ENCODE data around the gene YEATS4.

Gene YEATS4

DNA sequence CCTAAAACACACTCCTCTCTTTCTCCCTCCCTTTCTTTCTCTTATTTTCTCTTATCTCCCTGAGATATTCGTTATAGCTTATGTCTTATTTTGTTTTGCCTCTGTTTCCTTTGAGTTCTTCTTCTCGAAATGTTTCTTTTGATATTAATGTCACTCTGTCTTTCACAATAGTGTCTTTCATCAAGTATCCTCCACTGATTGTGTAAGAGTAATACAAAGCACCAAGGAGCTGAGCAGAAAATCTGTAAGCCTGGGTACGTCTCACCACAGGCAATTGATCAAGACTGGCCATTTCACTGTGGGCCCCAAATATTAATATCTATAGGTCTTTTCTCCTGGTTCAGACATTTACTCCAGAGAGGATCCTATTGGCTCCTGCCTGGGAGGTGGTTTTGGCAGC lies 16.2 kb upstream of the YEATS4 start:
- DNase-seq, result no peak

DNA sequence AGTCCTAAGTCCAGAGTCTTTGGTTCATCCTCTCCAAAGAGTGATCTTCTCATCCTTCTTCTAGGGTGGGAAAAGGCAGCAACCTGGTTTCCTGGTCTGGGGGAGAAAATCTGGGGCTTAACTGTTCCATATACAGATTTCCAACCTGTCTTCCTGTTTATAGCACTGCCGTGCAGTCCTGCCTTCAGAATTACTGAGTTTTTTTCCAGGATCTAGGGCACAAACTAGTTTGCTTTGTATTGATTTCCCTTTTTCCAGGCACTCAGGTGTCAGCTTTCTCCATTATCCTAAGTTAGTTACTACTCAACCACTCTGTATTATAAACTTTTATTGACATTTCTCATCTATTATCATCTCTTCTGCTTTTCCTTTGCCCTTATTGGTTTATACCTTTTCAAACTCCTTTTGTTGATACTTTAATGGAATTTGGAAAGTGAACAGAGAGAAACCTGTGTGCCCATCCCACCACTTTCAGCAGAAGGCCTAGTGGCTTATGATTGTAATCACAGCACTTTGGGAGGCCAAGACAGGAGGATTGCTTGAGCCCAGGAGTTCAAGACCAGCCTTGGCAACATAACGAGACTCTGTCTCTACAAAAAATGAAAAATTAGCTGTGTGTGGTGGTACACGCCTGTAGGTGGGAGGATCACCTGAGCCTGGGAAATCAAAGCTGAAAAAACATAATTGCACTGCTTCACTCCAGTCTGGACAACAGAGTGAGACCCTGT lies 15.5 kb upstream of the YEATS4 start:
- DNase-seq, result no peak

DNA sequence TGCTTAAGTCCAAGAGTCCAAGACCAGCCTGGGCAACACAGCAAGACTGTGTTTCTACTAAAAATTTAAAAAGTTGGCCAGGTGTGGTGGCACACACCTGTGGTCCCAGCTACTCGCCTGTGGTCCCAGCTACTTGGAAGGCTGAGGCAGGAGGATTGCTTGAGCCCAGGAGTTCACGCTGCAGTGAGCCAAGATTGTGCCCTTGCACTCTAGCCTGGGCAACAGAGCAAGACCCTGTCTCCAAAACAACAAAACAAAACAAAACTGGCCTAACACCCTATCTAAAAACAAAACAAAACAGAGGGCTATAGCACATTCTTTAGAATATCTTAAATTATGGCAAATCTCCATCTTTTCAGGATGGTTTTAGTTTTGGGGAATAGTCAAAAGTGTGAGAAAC lies 14.5 kb upstream of the YEATS4 start:
- no peak for DNase-seq

DNA sequence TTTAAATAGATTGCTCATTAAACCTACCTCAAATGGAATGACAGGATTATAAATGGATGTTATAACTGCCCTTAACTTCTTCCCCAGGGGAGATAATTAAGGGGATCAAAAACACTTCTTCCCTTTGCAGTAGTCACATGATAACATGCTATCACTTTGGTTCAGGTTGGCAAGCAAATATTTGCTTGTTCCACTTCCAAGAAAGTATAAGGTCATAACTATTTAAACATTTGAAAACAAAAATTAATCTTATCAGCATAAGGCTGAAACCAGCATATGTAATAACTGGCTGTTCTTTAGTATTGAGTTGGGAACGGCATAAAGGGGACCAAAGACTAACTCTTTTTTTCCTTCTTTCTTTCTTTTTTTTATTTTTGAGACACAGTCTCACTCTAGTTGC lies 13.8 kb upstream of the YEATS4 start:
- no peak for DNase-seq

DNA sequence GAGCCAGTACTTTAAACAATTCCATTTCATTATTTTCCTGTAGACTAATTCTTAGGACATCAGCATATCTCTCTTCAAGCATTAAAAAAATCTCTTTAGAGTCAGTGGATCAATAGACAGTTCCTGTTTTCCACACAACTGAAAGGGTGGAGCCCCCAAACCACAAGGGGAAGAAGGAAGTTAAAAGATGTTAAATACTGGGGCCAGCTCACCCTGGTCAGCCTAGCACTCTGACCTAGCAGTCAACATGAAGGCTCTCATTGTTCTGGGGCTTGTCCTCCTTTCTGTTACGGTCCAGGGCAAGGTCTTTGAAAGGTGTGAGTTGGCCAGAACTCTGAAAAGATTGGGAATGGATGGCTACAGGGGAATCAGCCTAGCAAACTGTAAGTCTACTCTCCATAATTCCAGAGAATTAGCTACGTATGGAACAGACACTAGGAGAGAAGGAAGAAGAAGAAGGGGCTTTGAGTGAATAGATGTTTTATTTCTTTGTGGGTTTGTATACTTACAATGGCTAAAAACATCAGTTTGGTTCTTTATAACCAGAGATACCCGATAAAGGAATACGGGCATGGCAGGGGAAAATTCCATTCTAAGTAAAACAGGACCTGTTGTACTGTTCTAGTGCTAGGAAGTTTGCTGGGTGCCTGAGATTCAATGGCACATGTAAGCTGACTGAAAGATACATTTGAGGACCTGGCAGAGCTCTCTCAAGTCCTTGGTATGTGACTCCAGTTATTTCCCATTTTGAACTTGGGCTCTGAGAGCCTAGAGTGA lies 11.2 kb upstream of the YEATS4 start, which contains the start of gene LYZ:
LYZ (plus strand) TSS at position 220 of the 777 bp plus-strand sequence; CDS start at position 248, 28 bp downstream.
- no peak for DNase-seq

DNA sequence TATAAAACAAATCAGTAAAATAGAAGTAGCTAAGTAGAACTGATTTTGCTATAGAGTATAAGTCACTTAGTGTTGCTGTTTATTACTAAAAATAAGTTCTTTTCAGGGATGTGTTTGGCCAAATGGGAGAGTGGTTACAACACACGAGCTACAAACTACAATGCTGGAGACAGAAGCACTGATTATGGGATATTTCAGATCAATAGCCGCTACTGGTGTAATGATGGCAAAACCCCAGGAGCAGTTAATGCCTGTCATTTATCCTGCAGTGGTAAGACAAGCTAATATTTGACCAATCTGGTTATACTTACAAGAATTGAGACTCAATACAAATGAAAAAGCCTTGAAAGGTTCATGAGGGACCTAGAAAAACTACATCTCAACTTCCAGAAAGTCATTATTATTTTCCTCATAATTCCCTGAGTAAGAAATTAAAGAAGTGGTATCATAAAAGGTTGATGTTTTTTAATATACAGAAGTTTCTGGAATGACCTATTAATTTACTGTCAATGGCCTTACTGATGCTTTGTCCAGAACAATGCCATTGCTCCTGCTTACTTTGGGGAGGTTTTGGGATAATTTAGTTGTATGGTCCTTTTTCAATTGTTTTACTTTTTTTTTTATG lies 9.4 kb upstream of the YEATS4 start:
- no peak for DNase-seq

DNA sequence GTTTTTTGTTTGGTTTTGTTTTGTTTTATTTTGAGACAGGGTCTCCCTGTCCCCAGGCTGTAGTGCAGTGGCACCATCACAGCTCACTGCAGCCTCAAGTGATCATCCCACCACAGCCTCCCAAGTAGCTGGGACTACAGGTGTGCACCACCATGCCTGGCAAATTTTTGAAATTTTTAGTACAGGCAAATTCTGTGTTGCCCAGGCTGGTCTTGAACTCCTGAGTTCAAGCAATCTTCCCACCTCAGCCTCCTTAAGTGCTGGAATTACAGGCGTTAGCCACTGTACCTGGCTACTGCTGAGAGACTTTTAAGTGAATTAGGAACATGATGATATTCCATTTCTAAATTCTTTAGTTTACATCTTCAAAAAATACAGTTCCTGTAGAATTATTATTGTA lies 8.8 kb upstream of the YEATS4 start:
- DNase-seq, result no peak

DNA sequence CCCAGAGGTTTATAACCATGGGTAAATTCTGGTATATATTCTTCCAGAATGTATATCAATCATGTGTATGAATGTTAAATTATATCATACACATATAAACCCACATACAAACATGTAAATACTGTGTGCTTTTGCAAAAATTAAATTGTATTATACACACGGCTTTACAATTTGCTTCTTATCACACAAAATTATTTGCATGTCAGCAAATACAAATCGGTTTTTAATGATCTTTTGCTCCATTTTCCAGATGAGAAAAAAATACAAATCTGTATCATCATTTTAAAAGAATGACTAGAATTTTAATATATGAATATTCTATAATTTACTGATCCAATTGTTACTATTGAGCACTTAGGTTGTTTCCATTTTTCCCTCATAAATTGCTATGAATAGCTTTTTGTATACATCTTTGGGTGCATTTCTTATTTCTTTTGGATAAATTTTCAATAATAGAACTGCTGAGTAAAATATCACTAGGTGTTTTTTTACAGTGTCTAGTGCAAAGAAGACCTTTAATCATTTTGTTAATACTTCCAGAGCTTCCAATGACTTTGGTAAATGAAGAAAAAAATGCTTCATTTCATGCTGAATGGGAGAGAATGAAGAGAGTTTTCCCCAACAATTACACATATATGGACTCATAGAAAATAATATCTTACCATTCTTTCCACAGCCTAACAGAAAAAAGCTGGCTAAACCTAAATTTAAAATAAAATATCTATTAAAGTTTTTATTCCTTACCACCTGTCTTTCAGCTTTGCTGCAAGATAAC lies 7.9 kb upstream of the YEATS4 start:
- no peak for DNase-seq

DNA sequence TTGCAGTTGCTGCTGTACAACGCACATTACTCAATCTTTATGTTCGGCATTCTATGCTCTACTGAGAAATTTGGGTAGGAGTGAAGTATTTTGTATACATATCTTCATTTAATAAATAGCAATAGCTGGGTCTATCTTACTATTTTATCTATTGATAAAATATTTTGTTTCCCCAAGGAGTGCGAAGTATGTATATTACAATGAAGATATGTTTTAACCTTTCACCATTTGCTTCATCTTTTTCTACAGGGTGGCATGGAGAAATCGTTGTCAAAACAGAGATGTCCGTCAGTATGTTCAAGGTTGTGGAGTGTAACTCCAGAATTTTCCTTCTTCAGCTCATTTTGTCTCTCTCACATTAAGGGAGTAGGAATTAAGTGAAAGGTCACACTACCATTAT lies 6.6 kb upstream of the YEATS4 start:
- DNase-seq, result no peak

DNA sequence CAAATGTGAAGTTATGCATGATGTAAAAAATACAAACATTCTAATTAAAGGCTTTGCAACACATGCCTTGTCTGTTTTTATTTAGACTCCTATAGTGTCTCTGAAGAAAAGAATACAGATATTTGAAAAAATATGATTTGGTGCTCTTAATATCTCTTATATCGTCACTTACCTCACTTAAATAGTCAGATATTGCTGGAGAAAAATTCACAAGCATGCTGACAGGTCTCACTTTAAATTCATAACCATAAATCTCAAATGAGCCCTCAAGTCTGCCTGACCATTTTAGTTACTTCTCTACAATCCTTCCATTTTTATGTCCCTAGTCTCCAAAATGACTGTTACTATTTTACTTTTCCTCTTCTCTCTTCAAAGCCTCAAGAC lies 5.4 kb upstream of the YEATS4 start:
- DNase-seq, result no peak

DNA sequence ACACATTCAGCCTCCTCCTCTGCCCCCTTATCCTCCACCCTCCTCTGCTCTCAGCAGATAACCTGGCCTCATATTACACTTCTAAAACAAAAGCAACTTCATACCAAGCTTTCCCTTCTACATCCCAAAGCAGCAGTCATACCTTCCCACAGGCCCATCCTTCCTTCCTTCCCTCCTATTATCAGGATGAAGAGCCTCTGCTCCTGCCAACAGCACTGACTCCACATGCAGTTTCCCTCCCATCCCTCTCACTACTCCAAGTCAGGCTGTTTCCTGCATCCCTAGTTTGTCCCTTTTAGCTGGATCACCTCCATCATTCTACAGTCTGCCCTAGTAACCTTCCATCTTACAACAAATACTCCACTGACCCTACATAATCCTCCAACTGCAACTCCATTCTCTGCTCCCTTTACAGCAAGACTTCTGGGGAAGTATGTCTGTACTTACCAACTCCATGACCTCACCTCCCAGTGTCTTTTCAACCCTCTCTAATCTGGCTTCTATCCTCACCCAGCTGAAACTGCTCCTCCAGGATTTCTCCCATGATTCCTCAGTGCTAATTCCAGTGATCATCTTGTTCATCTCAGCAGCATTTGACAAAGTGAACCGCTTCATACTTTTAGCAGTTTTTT lies 4.9 kb upstream of the YEATS4 start:
- no peak for DNase-seq

DNA sequence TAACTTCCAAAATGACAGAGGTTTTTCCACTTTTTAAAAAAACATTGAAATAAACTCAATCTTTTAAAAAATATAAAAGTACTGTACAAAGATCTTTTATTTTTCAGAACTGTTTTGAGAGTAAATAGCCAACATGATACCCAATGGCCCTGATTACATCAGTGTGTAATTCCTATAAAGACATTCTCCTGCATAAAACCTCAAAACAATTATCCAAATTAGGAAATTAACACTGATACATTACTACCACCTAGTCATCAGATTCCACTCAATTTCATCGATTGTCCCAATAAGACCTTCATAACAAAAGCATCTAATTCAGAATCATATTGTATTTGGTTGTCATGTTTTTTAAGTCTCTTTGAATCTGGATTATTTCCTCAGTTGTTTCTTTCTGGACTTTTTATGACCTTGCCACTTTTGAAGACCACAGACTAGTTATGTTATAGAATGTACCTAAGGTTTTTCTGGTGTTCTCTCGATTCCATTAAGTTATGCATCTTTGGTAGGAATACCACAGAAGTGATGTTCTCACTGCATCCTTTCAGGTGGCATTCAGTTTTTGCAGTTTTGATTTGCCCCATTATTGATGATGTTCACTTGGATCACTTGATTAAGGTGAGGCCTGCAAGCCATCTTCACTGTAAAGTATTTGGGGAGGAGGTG lies 4.0 kb upstream of the YEATS4 start:
- no peak for DNase-seq

DNA sequence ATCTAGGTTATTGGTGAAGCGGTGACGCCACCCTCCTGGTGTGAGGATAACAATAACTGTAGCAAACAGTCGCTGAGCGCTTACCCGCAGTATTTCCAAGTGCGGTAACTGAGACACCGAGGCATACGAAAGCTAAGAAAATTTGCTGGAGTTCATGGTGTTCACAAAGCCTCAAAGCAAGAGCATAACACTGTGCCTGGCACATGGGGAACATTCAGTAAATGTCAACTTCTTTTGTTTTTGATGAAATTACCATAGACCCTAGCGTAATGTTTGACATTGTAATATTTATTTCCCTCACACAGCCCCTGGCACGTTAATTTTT lies 767 bp downstream of the YEATS4 start:
- DNase-seq, result no peak

DNA sequence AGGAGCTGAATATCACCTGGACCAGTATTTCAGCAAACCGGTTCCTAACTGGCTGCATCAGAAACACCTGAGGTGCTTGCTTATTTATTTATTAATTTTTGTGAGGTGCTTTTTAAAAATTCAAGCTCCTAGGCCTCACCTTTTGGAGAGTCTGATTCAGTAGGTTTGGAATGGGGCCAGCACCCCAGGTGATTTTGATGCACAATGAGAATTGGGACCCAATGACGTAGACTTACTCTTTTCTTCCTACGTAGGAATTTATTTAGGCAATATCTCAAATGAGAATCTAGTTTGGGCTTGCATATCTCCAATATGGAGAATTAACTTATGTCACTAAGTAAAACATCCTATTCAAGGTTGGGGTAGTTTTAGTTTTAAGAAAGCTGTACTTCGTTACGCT lies 7.3 kb downstream of the YEATS4 start:
- no peak for DNase-seq

DNA sequence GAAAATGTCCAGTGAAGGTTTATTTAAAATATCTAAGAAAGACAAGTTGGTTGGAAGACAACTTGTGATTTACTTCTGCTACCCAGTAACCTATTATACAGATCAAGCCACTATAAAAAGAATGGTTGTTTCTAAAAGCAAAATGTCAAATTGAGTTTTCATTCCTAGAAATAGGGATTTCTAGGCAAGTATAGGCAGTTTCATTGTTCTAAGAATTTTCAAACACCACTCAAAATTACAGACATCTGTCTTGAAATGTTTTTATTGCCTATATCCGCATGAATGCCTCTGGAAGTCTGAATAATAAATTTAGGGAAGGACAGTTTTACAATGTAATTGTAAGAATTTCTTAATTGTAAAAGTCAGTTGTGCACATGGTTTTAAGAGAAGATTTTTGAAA lies 8.6 kb downstream of the YEATS4 start:
- DNase-seq, result no peak

DNA sequence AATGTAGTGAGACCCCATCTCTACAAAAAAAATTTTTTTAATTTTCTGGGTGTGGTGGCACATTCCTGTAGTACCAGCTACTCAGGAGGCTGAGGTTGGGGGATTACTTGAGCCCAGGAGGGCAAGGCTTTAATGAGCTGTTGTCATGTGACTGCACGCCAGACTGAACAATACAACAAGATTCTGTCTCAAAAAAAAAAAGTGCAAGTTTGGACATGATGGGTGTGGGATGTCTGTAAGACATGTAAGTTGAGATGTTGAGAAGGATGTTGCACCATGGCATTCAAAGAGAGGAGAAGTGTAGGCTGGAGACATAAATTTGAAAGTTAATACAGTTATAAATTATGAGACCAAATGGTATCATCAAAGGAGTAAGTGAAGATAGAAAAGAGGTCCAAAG lies 23.5 kb downstream of the YEATS4 start:
- DNase-seq, result no peak

DNA sequence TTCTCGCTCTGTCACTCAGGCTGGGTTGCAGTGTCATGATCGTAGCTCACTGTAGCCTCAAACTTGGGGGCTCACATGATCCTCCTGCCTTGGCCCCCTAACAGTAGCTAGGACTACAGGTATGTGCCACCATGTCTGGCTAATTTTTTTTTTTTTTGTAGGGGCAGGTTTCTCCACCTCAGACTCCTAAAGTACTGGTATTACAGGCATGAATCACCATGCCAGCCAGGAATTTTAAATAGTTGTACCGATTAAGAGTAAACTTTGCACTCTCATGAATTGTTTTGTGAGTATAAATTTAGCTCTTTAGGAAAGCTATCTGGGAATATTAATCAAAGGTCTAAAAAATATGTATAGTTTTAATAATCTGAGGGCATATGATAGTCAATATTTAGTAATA lies 25.5 kb downstream of the YEATS4 start:
- DNase-seq, result no peak

DNA sequence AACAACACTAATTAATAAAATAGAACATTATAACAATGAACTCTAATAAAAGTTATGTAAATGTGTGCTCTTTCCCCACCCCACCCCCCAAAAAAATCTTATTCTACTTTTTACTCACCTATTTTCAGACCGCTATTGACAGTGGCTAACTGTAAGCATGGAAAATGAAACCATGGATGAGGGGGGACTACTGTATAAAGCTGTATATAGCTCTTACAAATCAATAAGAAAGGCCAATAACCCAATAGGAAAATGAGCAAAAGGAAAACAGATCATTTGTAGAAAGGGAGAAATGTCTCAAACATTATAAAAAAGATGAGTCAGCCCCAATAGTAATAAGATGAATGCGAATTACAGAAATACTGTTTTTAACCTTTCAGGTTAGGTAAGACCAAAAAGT lies 27.4 kb downstream of the YEATS4 start:
- DNase-seq, result no peak

DNA sequence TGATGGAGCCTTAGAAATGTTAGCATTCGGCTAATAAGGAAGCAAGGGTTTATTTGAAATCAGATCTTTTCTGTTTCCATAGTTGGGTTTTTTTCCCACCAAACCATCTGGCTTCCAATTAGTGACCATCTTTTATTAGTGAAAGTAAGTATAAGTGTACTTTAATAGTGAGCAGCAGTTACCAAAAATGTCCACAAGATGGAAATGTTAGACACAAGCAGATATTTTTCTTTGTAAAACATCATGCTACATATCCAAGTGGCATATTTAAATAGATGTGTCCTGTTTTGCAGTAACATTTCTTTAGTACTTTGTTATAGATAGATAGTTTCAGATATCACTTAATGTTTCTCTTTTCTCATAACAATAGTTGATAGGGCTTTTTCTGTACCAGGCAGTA lies 28.8 kb downstream of the YEATS4 start:
- no peak for DNase-seq

DNA sequence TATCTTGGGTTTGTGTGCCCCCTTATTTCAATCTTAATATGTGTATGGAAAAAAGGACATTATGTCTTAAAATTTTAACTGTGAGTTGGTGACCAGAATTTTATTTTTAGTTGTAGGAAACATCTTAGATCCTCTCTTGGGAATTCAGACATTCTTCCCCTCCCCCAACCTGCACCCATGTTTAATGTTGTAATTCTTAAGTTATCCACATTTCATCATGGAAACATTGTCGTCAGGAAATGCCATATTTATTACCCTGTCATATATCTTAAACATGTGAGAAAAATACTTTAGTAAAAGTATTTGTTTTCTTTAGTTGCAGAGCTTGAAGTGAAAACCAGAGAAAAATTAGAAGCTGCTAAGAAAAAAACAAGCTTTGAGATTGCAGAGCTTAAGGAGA lies 30.3 kb downstream of the YEATS4 start:
- no peak for DNase-seq

DNA sequence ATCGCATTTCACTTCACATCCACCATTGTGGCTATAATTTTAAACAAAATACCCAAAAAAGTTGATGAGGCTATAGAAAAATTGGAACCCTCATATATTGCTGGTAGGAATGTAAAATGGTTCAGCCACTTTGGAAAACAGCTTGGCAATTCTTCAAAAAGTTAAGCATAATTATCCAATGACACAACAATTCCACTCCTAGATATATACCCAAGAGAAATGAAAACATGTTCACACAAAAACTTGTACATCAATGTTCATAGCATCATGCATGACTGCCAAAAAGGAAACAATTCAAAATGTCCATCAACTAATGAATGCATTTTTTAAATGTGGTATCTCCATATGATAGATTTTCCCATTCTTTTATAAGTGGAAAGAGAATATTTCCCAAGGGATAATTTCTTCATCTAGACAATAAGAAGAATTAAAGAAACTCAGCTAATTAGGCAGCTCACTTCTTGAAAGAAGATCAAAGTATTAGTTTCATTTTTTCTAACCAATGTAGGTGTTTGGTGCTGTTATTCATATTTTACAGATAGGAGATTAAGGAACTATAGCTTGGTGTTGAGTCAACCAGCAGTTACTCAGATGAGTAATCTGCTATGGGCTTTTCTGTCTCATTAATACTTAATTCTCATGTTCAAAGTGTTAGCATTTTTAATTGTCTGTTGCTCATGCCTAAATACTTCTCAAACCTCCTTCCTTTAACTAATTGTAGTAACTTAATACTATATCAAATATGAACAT lies 32.8 kb downstream of the YEATS4 start:
- DNase-seq, result no peak

DNA sequence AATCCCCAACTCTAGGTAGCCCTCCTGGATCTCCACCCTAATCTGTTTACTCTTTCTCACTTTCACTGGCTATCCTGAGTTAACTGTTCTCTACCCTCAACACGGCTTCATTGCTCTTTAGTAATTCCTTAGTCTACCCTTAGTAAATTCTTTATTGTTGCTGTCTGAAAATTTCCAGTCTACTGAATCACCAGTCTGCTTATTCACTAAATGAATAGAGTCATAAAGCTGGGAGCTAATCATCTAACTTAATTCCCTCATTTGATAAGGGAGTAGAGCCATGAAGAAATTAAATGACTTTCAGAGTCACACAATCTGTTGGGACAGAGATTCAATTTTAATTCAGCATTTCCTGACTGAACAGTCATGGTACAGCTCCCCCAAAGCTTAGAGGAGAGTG lies 36.5 kb downstream of the YEATS4 start:
- no peak for DNase-seq

Data from stimulated activated CD4-positive, alpha-beta T cell treated with anti-CD3 and anti-CD28 coated beads, Interleukin-2, amount 100 ng/mL, for 48 hours (primary cell).